CD4-positive, alpha-beta T cell treated with Interleukin-6 for 4 hours (primary cell): ENCODE data around the gene NKIRAS2.
"Not testable (repeated sequence)": the region's sequence is repeated elsewhere in the genome, so short reads cannot be mapped to it uniquely, and the experiment has no call there.

Experiments used
- DNase-seq: peaks from one replicate; pipeline ENCODE4 v3.0.0-alpha.2; 2020; ENCODE audit warnings: mixed read lengths

The NKIRAS2 gene

GRCh38 chr17:42000413-42001133 lies 19.3 kb upstream of the NKIRAS2 start:
- DNase-seq: no peak

- DNase-seq: no peak
These were observed 18.2 kb upstream of the NKIRAS2 start for GRCh38 chr17:42001729-42002128.

GRCh38 chr17:42002175-42002791 lies 17.6 kb upstream of the NKIRAS2 start:
- DNase-seq: no peak

GRCh38 chr17:42002792-42003301 lies 17.0 kb upstream of the NKIRAS2 start:
- no peak for DNase-seq

- no peak for DNase-seq
These were observed 14.7 kb upstream of the NKIRAS2 start for GRCh38 chr17:42005166-42005565.

GRCh38 chr17:42009170-42009569 lies 10.7 kb upstream of the NKIRAS2 start:
- DNase-seq: no peak

- not testable (repeated sequence) for DNase-seq
These were observed 9.6 kb upstream of the NKIRAS2 start for GRCh38 chr17:42010266-42010680.

GRCh38 chr17:42010898-42011516 lies 8.9 kb upstream of the NKIRAS2 start:
- DNase-seq: no peak

GRCh38 chr17:42012363-42012762 lies 7.5 kb upstream of the NKIRAS2 start:
- not testable (repeated sequence) for DNase-seq

- not testable (repeated sequence) for DNase-seq
These were observed 6.2 kb upstream of the NKIRAS2 start for GRCh38 chr17:42013740-42014139.

- no peak for DNase-seq
These were observed 3.5 kb upstream of the NKIRAS2 start for GRCh38 chr17:42016411-42016831.

- peak; percentile 91 for DNase-seq
These were observed 2.7 kb upstream of the NKIRAS2 start, which contains the start of gene DNAJC7 for GRCh38 chr17:42016941-42017865. Gene DNAJC7 (minus strand): TSS chr17:42017439. CDS start chr17:42017416, 23 bp downstream.

GRCh38 chr17:42017866-42018200 lies 2.1 kb upstream of the NKIRAS2 start:
- no peak for DNase-seq

- no peak for DNase-seq
These were observed 1.6 kb upstream of the NKIRAS2 start for GRCh38 chr17:42018339-42018738.

- DNase-seq: no peak
These were observed 902 bp upstream of the NKIRAS2 start for GRCh38 chr17:42018988-42019387.

GRCh38 chr17:42020845-42021244 lies 955 bp downstream of the NKIRAS2 start:
- DNase-seq: not testable (repeated sequence)

GRCh38 chr17:42023524-42024349 lies 3.8 kb downstream of the NKIRAS2 start:
- no peak for DNase-seq

GRCh38 chr17:42025191-42025579 lies 5.3 kb downstream of the NKIRAS2 start:
- no peak for DNase-seq

GRCh38 chr17:42025936-42026335 lies 6.0 kb downstream of the NKIRAS2 start:
- DNase-seq: no peak

GRCh38 chr17:42026857-42027589 lies 7.1 kb downstream of the NKIRAS2 start:
- no peak for DNase-seq

- no peak for DNase-seq
These were observed 7.7 kb downstream of the NKIRAS2 start for GRCh38 chr17:42027590-42027889.
